Gastrocnemius medialis (tissue), 4 donors: ENCODE data around the gene PTTG1IP.

ENCODE experiments used
- CTCF ChIP-seq, 5 experiments: fragments of 450-650 bp in 3 of 5; fragments of 200-600 bp in 2 of 5; sonication (generic) in 2 of 5; IDR thresholded peaks in 4 of 5; conservative IDR thresholded peaks in 1 of 5; 1 replicate in 4 of 5; 2 replicates in 1 of 5; pipeline ENCODE4 v1.5.1; 2016 to 2019; ENCODE audit warnings: antibody characterized with exemption in 5 of 5, mild to moderate bottlenecking in 3 of 5, moderate library complexity in 3 of 5
- POLR2A ChIP-seq, 2 donors: fragments of 450-650 bp; IDR thresholded peaks; one replicate each; pipeline ENCODE4 v1.6.1; 2017; ENCODE audit warnings: antibody characterized with exemption in 2 of 2, mild to moderate bottlenecking in 2 of 2, moderate library complexity in 2 of 2

- TF ChIP-seq POLR2A (IDR thresholded peaks at IDR 0.05) (no peak), CTCF (IDR thresholded peaks at IDR 0.05 in 4 of 5, conservative IDR thresholded peaks at IDR 0.05 in 1 of 5) (no peak)
Observed at GRCh38 chr21:44899768-44900558, 26.5 kb upstream of the PTTG1IP start.
